Prostate gland (tissue), 2 donors: ENCODE results near the gene OR6C68.

Experiments used
- POLR2A ChIP-seq: fragments of 450-650 bp; IDR thresholded peaks from one replicate; pipeline ENCODE4 v1.6.1; 2016; ENCODE audit warnings: antibody characterized with exemption, mild to moderate bottlenecking
- TF ChIP-seq, protein P1 (sequence below), 4 experiments: fragments of 200-600 bp in 2 of 4; fragments of 450-650 bp in 2 of 4; sonication (generic) in 2 of 4; IDR thresholded peaks; 1 replicate in 3 of 4; 2 replicates in 1 of 4; pipeline ENCODE4 v1.5.1; 2016 to 2019; ENCODE audit warnings: antibody characterized with exemption in 4 of 4, mild to moderate bottlenecking in 2 of 4, moderate library complexity in 2 of 4

DNA sequence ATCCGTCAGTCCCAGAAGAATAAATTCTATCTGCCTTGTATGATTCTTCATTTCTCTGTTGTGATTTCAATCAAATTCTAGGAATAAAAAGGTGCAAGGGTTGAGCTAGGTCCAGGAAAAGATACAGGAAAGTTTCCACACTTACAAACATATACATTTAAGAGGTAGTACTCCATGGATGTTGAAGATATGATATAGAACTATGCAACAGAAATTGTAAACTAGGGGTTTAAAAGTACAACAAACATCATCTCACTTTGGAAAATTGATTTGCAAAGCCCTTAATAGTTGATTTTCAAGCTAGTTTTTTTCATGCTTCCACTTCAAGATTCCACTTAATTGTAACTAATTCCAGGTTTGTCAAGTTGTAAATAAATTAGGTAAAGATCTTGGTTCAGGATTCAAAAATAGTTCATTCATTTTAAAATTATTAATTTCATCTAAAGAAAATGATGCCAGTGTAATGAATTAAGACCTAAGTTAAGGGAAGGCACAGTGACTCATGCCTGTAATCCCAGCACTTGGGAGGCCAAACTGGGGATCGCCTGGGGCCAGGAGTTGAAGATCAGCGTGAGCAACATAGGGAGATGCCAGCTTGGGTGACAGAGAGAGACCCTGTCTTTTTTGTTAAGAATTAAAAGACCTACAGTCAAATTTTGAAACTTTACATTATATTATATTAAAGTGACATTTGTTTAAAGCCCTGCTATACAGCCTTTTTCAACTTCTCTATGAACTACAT lies 21.9 kb upstream of the OR6C68 start, which contains the start of gene OR6C70:
- TF ChIP-seq, protein P1, sequence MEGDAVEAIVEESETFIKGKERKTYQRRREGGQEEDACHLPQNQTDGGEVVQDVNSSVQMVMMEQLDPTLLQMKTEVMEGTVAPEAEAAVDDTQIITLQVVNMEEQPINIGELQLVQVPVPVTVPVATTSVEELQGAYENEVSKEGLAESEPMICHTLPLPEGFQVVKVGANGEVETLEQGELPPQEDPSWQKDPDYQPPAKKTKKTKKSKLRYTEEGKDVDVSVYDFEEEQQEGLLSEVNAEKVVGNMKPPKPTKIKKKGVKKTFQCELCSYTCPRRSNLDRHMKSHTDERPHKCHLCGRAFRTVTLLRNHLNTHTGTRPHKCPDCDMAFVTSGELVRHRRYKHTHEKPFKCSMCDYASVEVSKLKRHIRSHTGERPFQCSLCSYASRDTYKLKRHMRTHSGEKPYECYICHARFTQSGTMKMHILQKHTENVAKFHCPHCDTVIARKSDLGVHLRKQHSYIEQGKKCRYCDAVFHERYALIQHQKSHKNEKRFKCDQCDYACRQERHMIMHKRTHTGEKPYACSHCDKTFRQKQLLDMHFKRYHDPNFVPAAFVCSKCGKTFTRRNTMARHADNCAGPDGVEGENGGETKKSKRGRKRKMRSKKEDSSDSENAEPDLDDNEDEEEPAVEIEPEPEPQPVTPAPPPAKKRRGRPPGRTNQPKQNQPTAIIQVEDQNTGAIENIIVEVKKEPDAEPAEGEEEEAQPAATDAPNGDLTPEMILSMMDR (IDR thresholded peaks at IDR 0.05): no peak
- TF ChIP-seq POLR2A: no peak
